ENCODE measurements around the gene PTPRJ. TPM values are rescaled to one million over a fixed set of nuclear protein-coding genes. Genes with fewer than 3 reads are reported as not detected.

The PTPRJ gene
- total RNA-seq, 2 donors from 2014 or later, result 38.5 to 58.9 TPM

DNA sequence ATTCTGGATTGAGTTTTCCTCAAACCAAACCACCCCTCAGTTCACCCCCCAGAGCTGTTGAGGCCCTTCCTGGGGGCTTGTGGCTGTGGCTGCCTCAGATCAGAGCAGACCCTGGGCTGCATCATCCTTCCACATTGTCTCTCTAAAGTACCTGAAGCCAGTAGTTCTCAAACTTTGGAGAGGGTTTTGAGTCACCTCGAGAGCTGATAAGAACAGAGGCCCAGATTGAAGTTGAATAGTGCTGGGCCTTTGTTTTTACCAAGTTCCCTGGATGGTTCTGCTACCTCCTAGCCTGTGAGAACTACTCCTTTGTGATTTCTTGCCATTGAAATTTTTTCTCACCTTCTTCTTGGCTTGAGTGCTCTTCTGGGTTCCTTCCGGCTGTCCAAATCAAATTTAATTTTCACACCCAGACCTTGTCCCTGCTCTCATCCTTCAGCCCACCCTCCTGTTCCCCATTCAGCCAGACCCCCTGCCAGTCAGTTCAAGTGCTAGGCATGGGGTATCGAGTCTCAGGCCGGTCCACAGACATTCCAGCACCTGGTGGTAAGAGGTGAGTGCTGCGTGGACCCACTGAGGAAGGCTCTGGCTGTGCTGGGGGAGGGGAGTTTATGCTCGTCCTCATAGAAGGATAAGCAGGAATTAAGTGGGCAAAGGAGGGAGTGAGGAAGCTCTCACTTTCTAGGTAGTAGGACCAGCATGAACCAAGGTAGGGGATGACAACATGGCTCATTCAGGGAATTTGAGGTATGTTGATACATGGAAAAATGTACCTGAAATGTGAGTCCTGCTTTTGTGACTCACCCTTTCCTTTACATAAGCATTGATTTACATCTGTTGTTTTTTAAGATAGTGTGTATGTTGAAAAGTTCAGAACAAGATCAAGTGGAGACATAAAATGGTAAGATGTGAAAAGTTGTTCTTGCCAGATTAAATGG is 116.5 kb downstream of the PTPRJ start:
- intact Hi-C loops (cut with DNase I, micrococcal nuclease), result no loop called here
- DNase-seq (no peak), ATAC-seq (no peak)

DNA sequence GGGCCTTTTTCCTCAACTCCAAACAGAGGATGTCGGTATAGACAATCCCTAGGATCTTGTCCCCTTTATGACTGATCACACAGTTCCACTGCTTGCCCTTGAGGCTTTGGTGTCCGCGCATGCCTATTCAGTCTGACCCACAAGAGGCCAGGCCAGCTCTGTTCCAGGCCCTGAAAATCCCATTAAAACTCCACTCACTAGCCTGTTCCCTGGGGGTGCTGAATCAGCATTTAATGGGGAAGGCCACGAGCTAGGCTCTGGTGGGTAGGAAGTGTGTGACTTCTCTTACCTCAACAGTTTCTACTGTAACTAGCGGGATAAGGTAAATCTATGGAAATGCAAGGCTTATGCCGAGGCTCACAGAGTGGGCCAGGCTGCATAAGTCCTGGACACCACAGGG is 117.7 kb downstream of the PTPRJ start:
- ATAC-seq, result no peak
- DNase-seq, result no peak
- intact Hi-C loops (cut with DNase I, micrococcal nuclease), result no loop called here

DNA sequence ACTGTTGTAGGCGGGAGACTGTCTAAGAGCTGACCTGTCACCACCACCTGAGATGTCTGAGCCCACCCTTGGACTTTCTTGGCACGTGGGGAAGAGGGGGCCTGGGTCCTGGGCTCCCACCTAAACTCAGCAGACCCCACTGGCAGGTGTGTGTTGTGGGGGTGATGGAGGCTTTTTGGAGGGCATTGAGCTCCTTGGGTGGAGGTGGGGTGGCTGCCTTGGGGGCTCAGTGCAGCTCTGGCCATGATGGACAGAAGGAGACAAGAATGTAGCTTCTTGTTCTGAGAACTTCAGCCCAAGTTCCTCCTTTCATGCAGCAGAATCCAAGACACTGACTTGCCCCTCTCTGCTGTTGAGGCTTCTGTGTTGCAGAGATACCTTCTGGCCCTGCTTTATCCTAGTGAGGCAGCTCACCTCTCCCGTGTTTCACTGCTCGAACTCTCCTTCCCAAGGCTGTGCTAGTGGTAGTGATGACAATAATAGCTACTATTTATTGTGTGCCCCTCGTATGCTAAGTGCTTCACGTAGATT is 119.6 kb downstream of the PTPRJ start:
- intact Hi-C loops (cut with DNase I, micrococcal nuclease), result no loop called here
- DNase-seq (no peak), ATAC-seq (no peak)

DNA sequence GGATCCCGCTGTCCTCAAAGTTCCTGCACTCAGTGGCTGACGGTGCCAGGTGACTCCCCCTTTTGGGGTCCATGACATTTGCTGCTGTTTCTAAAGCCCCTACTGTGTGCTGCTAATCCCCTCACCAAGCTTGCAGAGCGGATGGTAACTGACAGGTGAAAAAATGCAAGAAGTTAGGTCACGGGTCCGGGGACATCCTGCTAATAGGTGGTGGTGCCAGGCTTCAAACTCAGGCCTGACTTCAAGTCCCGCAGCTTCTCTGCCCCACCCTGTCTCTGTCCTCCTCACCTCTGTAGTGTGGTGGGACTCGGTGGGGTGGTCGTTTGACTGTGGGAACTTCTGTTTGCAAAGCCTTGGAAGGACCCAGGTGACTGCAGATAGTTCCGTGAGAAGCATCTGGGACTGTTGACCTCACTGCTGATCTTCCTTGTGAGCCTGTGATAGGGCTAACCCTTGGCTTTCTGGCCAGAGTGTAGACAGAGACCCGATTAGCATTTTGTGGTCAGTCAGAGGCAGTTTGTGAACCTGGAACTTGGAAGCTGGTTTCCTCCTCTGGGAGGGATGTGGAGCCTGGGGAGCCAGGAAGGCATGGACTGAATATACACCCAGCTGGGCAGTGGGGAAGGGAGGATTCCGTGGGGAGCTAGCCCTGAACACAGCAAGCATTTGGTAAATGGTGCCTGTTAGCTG is 120.8 kb downstream of the PTPRJ start:
- peak in 1 of 2 donors; percentile 22 for DNase-seq
- peak; percentile 26 for ATAC-seq
- intact Hi-C loops (cut with DNase I, micrococcal nuclease), result no loop called here

DNA sequence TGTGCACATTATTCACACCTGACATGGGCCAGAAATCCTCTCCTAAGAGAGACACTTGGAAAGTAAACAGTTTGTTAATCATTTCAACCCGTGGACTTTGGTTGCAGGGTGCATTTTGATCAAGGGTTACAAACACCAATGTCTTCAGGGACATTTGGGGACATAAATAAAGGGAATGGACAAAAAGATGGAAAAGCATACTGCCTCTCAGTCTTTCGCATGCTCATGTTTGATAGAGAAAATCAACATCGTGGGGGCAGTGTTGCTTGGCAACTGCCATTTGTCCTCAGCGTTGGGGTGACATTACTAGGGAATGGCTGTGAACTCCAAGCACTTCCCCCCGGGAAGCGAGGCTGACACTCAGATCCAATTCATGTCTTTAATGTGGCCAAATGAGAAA is 121.6 kb downstream of the PTPRJ start:
- ATAC-seq (peak; percentile 46), DNase-seq (no peak)
- intact Hi-C loops (cut with DNase I, micrococcal nuclease), result no loop called here

DNA sequence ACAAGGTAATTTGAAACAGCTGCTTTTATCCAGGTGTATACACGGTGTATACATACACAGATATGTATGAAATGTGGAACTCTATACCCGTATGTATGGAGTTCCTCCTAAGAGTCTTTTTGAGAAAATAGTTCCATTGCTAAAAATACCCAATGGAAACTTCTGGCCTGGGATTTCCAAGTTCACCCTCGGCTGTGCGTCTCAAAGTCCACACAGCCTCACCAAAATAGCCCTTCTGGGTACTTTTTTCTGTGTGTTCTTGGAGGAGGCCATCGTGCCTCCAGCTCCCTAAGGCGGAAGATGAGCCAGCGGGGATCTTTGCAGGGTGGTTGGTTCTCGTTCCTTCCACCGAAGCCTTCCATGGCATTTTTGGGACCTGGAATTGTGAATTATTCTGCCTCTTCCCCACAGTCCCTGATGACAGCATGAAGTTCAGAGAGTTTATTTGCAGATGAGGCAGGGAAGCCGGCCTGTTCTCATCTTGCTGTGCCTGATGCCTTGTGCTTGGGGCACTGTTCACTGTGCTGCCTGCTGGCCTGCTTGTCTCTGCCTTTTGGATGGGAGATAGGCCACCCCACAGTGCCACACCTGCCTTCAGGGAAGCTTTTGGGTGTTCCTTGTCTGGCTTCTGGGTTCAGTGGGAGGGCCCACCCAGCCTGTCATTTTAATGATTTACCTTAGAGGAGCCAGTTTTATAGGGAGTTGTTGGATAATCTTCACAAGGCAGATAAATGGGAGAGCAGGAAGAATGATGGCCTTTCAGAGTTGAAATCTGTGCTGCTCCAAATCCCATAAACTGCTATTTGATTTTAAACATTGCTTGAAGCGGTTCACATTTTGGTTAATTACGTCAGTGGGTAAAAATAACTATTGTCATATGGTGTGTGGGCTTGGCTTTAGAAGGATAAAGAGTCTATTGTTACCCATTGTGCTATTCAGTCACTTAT is 123.5 kb downstream of the PTPRJ start:
- ATAC-seq (peak; percentile 77), DNase-seq (peak; percentile 60 to 69)
- intact Hi-C loops (cut with DNase I, micrococcal nuclease), result no loop called here

DNA sequence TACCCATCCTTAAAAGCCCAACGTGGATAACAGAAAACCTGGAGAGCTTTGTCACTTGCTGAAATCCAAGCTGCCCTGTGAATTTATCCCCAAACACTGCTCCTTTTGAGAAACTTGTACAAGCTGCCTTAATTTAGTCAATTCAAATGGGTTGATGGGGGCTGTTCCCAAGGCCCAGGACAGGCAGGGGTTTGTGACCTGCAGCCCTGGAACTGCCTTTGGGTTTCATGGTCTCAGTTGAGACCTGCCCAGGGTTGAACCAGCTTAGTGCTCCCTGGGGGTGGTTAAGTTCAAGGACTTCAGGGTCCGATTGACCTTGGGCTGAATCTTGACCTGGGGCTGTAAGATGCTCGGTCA is 124.2 kb downstream of the PTPRJ start:
- DNase-seq, result no peak
- intact Hi-C loops (cut with DNase I, micrococcal nuclease), result no loop called here
- no peak for ATAC-seq

DNA sequence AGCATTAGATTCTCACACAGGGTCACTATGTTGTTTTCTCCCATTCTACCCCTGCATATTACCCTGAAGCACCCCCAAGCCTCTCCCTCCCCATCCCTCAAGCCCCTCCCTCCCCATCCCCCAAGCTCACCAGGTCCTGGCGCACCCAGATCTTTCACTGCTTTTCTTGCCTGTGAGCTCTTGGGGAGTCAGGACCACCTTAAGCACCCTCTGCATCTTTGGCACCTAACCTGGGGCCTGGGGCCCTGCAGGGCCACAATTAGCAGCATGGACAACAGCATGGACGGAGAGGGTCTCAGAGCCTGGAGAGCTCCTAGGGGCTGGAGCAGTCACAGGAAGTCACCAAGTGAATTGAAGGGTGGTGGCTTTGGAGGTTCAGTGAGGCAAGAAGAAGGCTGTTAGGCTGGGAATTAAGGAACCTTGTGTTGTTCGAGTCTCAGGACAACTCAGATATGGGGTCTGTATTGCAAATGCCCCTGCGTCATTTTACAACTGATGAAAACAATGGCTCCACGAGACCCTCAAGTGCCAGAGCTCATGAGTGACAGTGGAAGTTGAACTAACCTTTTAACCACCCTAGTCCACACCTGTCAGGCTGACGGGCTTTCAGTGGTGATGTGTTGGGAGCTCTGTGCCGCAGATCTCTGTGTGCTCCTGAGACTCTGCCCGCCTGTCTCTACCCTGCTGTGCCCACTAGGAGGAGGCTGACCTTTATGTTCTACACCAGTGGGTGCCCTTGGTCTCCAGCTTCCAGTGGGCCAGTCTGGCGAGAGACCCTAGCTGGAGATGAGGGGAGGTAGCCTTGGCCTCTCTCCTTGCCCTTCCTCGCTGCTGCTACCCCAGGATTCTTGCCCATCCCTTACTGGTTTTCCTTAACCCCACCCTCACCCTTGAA is 125.0 kb downstream of the PTPRJ start:
- intact Hi-C loops (cut with DNase I, micrococcal nuclease), result no loop called here
- no peak for ATAC-seq

DNA sequence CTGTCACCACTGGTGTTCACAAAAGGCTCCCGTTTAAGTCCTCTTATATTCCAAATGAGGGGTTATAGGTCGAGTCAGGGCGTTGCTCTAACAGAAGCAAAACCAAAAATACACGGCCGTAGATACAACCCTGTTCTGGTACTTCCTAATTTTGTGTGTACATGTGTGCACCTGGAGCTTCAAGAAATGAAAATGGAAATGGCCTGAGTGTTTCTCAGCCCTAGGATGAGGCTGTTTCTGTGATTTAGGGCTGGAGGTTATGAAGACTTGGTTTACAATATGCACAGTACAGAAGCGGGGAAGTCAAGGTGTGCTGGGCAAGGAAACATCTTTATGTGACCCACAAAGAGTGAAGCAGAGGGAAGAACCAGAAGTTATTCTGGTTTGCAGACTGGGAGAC is 125.8 kb downstream of the PTPRJ start:
- DNase-seq (no peak), ATAC-seq (no peak)
- intact Hi-C loops (cut with DNase I, micrococcal nuclease), result no loop called here

More for the DNA sequence above, 125.0 kb downstream of the PTPRJ start:
- DNase-seq, result no peak

DNA sequence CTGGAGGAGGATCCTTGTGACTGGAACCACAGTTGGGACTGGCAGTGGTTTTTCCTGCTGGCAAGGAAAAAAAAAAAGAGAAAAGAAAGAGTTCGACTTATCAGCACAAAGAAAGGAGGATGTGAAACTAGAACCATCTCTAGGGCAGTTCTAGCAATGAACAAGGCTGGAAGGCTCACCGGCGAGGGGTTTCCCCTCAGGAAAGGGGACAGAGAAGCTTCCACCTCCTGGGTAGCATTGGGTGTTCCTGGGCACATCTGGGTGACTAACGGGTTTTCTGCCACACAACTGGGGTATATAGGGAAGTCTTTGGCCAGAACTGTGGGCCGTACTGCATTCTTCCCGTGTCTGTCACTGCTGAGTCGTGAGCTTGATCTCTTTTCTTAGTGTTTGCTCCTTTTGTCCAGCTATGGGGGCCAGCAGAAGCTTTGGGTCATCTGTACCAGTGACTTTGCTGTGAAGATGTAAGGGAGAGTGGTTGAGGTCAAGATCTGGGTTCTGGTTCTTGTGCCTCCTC is 126.9 kb downstream of the PTPRJ start:
- ATAC-seq (no peak), DNase-seq (peak in 1 of 2 donors; percentile 38)
- intact Hi-C loops (cut with DNase I, micrococcal nuclease), result no loop called here

DNA sequence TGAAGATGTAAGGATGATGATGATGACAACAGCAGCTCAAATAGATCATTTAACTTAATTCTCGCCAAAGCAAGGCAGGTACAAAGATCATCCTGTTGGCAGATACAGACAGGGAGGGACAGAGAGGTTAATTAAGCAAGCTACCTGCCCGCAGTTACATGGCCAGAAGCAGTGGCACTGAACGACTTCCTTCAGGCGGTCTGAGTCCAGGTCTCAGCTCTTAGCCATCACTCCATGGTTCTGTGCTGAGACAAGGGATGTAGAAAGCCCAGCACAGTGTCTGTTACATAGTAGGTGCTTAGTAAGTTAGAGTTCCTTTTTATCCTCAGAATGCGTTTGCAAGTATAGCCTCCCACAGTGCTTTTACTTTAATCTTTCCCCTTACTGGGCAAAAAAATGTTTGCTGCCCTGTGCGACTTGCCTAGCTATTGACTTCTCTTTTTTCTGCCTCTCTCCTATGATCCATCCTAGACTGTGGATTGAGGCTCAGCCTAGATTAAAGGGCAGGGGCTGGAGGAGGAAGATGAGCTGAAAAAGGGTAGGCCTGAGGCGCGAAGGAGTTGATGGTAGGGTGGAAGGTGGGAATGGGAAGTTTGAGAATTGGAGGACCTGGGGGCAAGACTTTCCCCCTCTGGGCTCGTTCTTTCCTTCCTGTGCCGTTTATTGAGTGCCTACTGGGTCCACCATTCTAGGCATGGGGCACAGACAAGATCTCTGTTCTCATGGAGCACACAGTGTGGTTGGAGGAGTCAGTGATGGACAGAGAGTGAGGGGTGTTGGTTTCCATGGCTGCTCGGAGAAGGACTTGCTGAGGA is 128.1 kb downstream of the PTPRJ start:
- ATAC-seq (no peak), DNase-seq (no peak)
- intact Hi-C loops (cut with DNase I, micrococcal nuclease), result no loop called here

DNA sequence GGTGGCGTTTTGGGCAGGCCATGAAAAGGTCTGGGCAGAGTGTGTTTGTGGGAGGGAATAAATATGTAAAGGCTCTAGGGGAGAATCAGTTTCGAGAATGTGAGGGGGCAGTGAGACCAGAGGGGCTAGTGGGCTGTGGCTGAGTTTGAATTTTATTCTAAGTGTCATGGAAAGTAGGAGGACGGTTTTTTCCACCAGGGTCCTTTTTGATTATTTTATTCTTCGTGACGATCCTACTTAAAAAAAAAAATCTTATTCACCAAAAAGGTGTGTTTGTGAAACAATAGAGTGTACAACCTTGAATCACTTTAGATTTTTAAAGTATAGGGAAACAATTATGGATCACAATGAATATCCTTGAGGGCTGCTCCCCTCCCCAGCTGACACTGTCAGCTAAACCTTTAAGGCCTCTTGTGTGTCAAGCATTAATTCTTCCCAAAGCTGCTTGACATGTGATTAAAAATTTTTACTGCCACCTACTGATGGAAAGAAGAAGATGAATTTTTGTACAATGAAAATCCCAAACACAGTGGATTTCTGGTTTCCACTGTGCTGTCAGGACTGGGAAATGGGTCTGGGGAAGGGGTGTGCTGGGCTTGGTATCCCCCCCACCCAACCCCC is 128.8 kb downstream of the PTPRJ start:
- intact Hi-C loops (cut with DNase I, micrococcal nuclease), result no loop called here
- DNase-seq (no peak), ATAC-seq (peak; percentile 47)

DNA sequence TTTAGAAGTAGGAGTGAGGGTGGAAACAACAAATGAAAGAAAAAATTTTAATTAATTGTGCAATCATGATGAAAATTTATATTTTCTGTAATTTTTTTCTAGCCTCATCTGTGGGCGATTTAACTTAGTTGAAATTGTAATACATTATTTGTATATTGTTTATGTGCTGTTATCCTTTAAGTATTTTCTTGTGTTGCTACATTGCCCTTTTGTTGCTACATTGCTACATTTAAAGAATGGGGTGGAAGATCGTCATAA is 130.1 kb downstream of the PTPRJ start:
- ATAC-seq (no peak), DNase-seq (no peak)
- intact Hi-C loops (cut with DNase I, micrococcal nuclease), result loop anchor here (2.0 to 10.0 kb wide), 2 partner anchors 176 kb away; no protein-coding TSS in a partner anchor

DNA sequence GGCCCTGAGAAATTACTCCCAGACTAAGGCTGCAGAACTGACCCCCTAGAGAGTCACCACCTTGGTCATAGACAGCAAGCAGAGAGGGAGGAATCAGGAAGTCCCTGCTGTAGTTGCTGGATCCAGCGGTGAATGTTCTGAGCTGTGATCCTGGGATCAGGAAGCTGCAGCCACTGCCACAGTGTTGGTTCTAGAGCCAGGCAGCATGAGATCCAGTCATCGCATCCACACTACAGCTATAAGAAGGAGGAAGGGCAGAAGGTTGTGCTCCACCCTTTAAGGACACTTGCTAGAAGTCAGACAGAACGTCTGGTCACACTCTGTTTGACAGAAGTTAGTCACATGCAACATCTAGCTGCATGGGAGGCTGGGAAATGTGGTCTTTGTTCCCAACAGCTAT is 131.5 kb downstream of the PTPRJ start:
- intact Hi-C loops (cut with DNase I, micrococcal nuclease), result loop anchor here (2.0 to 10.0 kb wide), 2 partner anchors 177 kb away; no protein-coding TSS in a partner anchor
- peak; percentile 75 for ATAC-seq
- DNase-seq, result no peak

DNA sequence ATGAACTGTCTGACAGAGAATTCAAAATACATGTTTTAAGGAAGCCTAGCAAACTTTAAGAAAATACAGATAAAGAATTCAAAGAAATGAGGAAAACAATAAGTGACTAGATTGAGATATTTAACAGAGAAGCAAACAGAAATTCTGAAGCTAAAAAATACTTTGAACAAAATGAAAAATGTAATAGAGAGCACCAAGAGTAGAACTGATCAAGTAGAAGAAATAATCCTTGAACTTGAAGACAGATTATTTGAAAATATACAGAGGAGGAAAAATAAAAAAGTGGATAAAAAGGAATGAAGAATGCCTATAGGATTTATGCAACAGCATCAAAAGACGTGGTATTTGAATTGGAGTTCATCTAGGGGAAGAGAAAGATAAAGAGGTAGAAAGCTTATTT is 134.4 kb downstream of the PTPRJ start:
- intact Hi-C loops (cut with DNase I, micrococcal nuclease), result loop anchor here in 1 of 2 donors (10.0 kb wide), 1 partner anchor 180 kb away; no protein-coding TSS in a partner anchor
- DNase-seq, result no peak
- no peak for ATAC-seq

DNA sequence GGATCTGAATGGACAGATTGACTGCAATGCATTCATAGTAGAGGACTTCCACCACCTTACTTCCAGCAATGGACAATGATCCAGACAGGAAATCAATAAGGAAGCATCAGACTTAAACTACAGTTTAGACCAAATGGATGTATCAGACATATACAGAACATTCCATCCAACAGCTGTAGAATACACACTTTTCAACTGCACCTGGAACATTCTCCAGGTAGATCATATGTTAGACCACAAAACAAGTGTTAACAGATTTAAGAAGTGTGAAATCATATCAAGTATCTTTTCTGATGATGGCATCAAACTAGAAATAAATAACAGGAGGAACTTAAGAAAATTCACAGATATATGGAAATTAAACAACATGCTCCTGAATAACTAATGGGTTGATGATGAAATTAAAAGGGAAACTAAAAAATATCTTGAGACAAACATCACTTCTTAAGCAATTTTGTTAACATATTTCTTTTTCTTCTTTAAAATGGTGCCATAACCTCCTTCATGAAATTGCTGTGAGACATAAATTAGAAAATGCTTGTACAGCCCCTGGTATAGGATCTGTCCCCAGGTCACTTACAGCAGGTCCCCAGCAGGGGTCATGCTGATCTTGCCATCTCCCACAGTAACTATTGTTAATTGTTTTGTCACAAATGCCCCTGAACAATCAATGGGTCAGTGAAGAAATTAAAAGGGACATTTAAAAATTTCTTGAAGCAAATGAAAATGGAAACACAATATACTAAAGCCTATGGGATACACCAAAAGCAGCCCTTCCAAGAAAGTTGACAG is 136.3 kb downstream of the PTPRJ start:
- intact Hi-C loops (cut with DNase I, micrococcal nuclease), result loop anchor here in 1 of 2 donors (10.0 kb wide), 1 partner anchor 182 kb away; no protein-coding TSS in a partner anchor
- DNase-seq (no peak), ATAC-seq (peak; percentile 54)

All from left colon (tissue), 2 donors.